Tibial artery (tissue), 4 donors: ENCODE results near the gene PFDN4.

Experiments
- DNase-seq, 2 donors: peaks; one replicate each; pipeline ENCODE4 v3.0.0-alpha.2; 2019
- H3K27ac ChIP-seq, 2 donors: fragments of 200-600 bp; sonication (generic) in 1 of 2; 1 replicate in 1 of 2; 2 replicates in 1 of 2; pipeline ENCODE4 v1.5.1; 2018 to 2019; ENCODE audit warnings: mild to moderate bottlenecking in 1 of 2
- H3K27me3 ChIP-seq, 2 donors: fragments of 200-600 bp; sonication (generic) in 1 of 2; one replicate each; pipeline versions ENCODE4 v1.5.1 to v1.6.0; 2016 to 2019
- H3K36me3 ChIP-seq, 3 donors: fragments of 200-600 bp; sonication (generic) in 2 of 3; one replicate each; pipeline ENCODE4 v1.5.1; 2016 to 2019; ENCODE audit warnings: mild to moderate bottlenecking in 2 of 3
- H3K4me1 ChIP-seq, 4 donors: fragments of 200-600 bp; sonication (generic) in 2 of 4; 1 replicate in 3 of 4; 2 replicates in 1 of 4; pipeline ENCODE4 v1.5.1; 2016 to 2019
- H3K4me3 ChIP-seq, 2 donors: fragments of 200-600 bp; sonication (generic) in 1 of 2; 1 replicate in 1 of 2; 2 replicates in 1 of 2; pipeline ENCODE4 v1.5.1; 2018 to 2019; ENCODE audit warnings: mild to moderate bottlenecking in 2 of 2
- H3K9me3 ChIP-seq, 3 donors: fragments of 200-600 bp; sonication (generic) in 1 of 3; one replicate each; pipeline ENCODE4 v1.5.1; 2016 to 2019
- intact Hi-C: fragments of 100-400 bp; cut with DNase I; formaldehyde crosslinking; loops from one replicate; pipeline ENCODE4 v1.15.0; 2023; ENCODE audit warnings: low total_unique reads
- TF ChIP-seq, protein P1 (sequence below), 2 experiments: fragments of 200-600 bp in 1 of 2; fragments of 450-650 bp in 1 of 2; IDR thresholded peaks; one replicate each; pipeline ENCODE4 v1.5.1; 2017 to 2019; ENCODE audit warnings: antibody characterized with exemption in 2 of 2, mild to moderate bottlenecking in 1 of 2, moderate library complexity in 1 of 2

PFDN4 gene

DNA sequence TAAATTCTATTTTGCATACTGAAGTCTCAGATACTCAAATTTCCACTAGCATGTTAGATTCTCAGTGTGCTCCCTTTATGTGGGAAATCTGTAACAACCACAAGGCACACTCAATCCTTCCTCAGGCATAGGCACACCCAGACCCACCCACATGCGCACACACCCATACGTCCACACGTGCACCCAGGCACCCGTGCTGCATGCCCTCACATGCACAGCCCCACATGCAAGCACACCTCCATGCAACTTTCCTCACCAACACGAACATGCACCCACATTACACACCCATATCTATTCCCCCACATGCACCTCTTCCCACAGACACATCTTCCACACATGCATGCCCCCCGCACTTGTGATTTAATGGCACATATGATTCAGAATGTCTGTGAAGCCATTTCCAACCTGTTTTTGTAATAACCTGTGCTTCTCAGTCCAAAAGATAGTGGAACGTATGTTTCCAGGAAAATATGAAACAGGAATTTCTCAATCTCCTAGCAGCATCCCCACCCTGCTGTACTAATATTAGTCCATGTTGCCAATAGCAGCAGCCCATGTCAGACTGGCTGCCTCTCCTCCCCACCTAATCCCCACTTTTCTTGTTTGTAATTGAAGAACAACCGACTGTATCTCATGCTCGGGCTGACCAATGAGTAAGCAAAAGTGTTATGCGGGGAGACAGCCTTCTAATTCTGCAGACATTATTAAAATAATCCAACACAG is 22.8 kb upstream of the PFDN4 start:
- no peak for DNase-seq
- H3K36me3 ChIP-seq, result no peaks in the 10 kb centered on the region
- H3K4me1 ChIP-seq, result no peaks in the 10 kb centered on the region
- TF ChIP-seq, protein P1, sequence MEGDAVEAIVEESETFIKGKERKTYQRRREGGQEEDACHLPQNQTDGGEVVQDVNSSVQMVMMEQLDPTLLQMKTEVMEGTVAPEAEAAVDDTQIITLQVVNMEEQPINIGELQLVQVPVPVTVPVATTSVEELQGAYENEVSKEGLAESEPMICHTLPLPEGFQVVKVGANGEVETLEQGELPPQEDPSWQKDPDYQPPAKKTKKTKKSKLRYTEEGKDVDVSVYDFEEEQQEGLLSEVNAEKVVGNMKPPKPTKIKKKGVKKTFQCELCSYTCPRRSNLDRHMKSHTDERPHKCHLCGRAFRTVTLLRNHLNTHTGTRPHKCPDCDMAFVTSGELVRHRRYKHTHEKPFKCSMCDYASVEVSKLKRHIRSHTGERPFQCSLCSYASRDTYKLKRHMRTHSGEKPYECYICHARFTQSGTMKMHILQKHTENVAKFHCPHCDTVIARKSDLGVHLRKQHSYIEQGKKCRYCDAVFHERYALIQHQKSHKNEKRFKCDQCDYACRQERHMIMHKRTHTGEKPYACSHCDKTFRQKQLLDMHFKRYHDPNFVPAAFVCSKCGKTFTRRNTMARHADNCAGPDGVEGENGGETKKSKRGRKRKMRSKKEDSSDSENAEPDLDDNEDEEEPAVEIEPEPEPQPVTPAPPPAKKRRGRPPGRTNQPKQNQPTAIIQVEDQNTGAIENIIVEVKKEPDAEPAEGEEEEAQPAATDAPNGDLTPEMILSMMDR (IDR thresholded peaks at IDR 0.05), result no peak
- peaks cover 0 to 15% of the 10 kb centered on the region in 2 donors for H3K27me3 ChIP-seq
- intact Hi-C loops, result no loop called here
- H3K27ac ChIP-seq, result no peak overlapping the region
- no peak overlapping the region for H3K4me3 ChIP-seq
- H3K9me3 ChIP-seq, result no peaks in the 10 kb centered on the region

DNA sequence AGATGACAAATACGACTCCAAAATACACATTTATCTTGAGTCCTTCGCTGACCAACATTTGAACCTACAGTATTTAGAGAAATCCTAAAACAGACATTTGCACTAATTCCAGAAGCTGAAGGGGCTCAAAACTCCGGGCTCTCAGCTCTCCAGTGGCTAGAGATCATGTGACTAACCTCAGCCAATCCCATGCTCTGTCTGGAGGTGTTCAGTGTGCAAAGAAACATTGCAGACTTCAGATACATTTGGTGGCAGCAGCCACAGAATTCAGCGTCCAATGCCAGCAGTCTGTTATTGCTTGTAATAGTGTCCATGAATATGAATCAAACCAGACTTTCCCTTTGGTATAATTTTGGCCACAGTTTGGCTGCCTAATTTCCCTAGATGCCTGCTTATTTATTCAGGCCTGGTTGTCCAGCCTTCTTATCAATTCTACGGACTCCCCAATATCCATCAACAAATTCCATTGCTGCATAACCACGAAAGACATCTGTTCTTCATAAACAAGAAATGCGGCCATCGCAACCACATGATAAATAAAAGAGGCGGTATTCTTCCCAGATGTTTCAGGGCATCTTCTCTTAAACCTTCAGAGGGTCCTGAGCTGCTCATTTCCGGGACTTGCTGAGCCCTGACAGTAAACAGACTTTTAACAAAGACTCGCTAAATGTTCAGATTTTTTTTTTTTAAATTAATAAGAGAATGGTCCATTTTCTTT is 19.6 kb upstream of the PFDN4 start:
- Histone ChIP-seq H3K4me3 (no peak overlapping the region), H3K9me3 (no peaks in the 10 kb centered on the region), H3K27ac (no peak overlapping the region), H3K36me3 (no peaks in the 10 kb centered on the region), H3K27me3 (peaks cover 0 to 22% of the 10 kb centered on the region in 2 donors), H3K4me1 (no peaks in the 10 kb centered on the region)
- no peak for DNase-seq
- TF ChIP-seq, protein P1 (IDR thresholded peaks at IDR 0.05), result no peak
- intact Hi-C loops, result no loop called here

DNA sequence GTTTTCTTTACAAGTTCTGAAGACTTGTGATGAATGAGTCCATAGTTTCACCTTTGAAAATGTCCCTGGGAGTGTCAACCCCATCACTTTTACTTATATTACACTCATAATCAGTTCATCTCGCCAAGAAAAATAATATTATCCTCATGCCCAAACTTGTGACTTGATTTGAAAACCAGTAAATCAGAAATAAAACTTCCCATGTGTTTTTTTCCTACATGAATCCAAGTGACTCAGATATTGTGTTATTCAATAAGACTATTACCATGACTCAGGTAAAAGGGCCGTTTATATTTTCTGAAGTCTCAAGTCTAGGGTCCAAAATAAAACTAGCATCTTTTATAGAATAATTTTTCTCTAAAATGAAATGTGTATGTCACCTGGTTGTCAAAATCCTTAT is 18.3 kb upstream of the PFDN4 start:
- H3K9me3 ChIP-seq, result no peaks in the 10 kb centered on the region
- DNase-seq, result no peak
- no peaks in the 10 kb centered on the region for H3K36me3 ChIP-seq
- TF ChIP-seq, protein P1 (IDR thresholded peaks at IDR 0.05), result no peak
- intact Hi-C loops, result no loop called here
- no peak overlapping the region for H3K4me3 ChIP-seq
- H3K4me1 ChIP-seq, result no peaks in the 10 kb centered on the region
- H3K27me3 ChIP-seq, result peaks cover 0 to 22% of the 10 kb centered on the region in 2 donors
- no peak overlapping the region for H3K27ac ChIP-seq

DNA sequence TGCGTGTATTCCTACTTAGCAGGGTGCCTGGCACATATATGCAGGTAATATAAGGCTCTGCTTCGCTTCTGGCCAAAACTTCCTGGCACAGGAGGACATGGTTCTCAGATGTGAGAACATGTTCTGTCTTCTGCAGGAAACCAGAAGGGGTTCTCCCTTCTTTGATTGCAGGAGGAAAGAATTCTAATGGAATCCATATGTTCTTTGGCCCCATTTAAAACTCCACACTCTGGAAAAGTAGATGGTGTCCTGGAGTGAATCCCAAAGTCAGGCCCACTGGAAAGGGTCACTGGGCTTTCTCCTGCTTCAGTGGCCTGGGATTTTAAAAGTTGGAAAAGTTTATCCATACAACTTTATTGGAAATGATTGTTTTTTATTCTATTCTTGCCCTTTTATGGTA is 17.7 kb upstream of the PFDN4 start:
- no peaks in the 10 kb centered on the region for H3K9me3 ChIP-seq
- H3K36me3 ChIP-seq, result no peaks in the 10 kb centered on the region
- H3K4me3 ChIP-seq, result no peak overlapping the region
- TF ChIP-seq, protein P1 (IDR thresholded peaks at IDR 0.05), result no peak
- no peak overlapping the region for H3K27ac ChIP-seq
- intact Hi-C loops, result no loop called here
- no peaks in the 10 kb centered on the region for H3K4me1 ChIP-seq
- peaks cover 0 to 17% of the 10 kb centered on the region in 2 donors for H3K27me3 ChIP-seq
- no peak for DNase-seq

DNA sequence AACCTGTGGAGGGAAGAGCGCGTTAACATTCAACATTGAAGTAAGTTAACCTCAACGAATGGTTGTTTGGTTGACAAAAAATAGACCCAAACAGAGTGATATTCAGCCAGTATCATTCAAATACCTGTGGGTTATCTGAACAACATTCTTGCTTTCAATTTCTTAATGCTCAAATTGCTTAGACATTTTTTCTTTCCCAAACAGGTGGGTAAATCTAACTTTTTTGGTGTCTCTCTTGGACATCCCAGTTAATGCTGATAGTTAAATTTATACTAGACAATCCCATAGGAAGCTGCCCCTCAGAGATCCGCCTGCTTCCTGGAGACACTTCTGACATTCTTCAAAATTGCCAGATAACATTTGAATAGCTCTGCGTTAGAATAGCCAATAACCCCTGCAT is 14.1 kb upstream of the PFDN4 start:
- no peaks in the 10 kb centered on the region for H3K9me3 ChIP-seq
- H3K27ac ChIP-seq, result no peak overlapping the region
- no peak overlapping the region for H3K4me3 ChIP-seq
- no peaks in the 10 kb centered on the region for H3K4me1 ChIP-seq
- H3K36me3 ChIP-seq, result no peaks in the 10 kb centered on the region
- intact Hi-C loops, result no loop called here
- TF ChIP-seq, protein P1 (IDR thresholded peaks at IDR 0.05), result no peak
- peaks cover 0 to 12% of the 10 kb centered on the region in 2 donors for H3K27me3 ChIP-seq
- no peak for DNase-seq
